Motor neuron (in vitro differentiated cells): ENCODE data around the gene FREM1. TPM values are rescaled to one million over a fixed set of nuclear protein-coding genes. Genes with fewer than 3 reads are reported as not detected.
A peak's percentile ranks its signal among the peaks of the same experiment; 100 is the strongest.

ENCODE experiments used
- ATAC-seq, 8 experiments: fragments of 200-7000 bp; cut with Tn5 transposase; replicated peaks in 6 of 8; 2 replicates each; pipeline ENCODE4 v1.8.0; 2021; ENCODE audit warnings: mild to moderate bottlenecking in 8 of 8, moderate library complexity in 8 of 8
- H3K27ac ChIP-seq, 2 donors: fragments of 250-450 bp; sonication (Bioruptor Pico); 2 replicates each; pipeline ENCODE4 v1.9.0; 2021; ENCODE audit warnings: antibody characterized with exemption in 2 of 2, mild to moderate bottlenecking in 2 of 2, moderate library complexity in 1 of 2
- H3K4me1 ChIP-seq, 2 donors: fragments of 250-450 bp; sonication (Bioruptor Pico); replicated peaks in 1 of 2; 2 replicates each; pipeline ENCODE4 v1.6.1; 2021; ENCODE audit warnings: antibody characterized with exemption in 2 of 2, mild to moderate bottlenecking in 2 of 2, moderate library complexity in 1 of 2
- H3K4me3 ChIP-seq, 5 donors: fragments of 250-450 bp; sonication (Bioruptor Pico); 2 replicates each; pipeline ENCODE4 v1.9.0; 2021; ENCODE audit warnings: antibody characterized with exemption in 5 of 5, mild to moderate bottlenecking in 5 of 5, moderate library complexity in 4 of 5
- WGBS, 10 experiments: fragments of 450-650 bp; shearing (Covaris generic); methylation state at CpG; one replicate each; pipeline ENCODE4 v1.0.0; 2022; 5-methylcytosine and 5-hydroxymethylcytosine counted together
- in situ Hi-C, 9 experiments: fragments of 400-800 bp; cut with MboI; loops; one replicate each; pipeline ENCODE4 v1.15.0; 2021; ENCODE audit warnings: low sequenced_read_pairs in 9 of 9, low pct_unique_long_range_greater_than_20kb in 2 of 9; ENCODE audit not compliant: unreplicated experiment in 9 of 9
- total RNA-seq, 8 experiments: library from RNA; unstranded; fragments of 300-600 nt; gene quantifications; 2 replicates each; pipeline versions ENCODE4 v1.2.3 to v1.2.4, GENCODE V29; 2022

FREM1 gene
- total RNA-seq, 8 experiments from 2014 or later: 0.42 to 55.6 (median 1.7) TPM

- Histone ChIP-seq H3K4me3 (no peak overlapping the region), H3K4me1 (no peaks in the 10 kb centered on the region), H3K27ac (no peak overlapping the region)
- 15 to 100% (median 82%) methylated on average over 1 to 4 of the region's 5 CpGs; no CpG with 5 or more reads in 1 of the 10 experiments for WGBS, 10 experiments
- in situ Hi-C loops: loop anchor here in 1 of 9 experiments (25.0 kb wide), 1 partner anchor 348 kb away; no protein-coding TSS in a partner anchor
- no peak for ATAC-seq
Measured at GRCh38 chr9:14788846-14789245, 121.4 kb downstream of the FREM1 start.

GRCh38 chr9:14783358-14783757 is 126.9 kb downstream of the FREM1 start:
- Histone ChIP-seq H3K4me3 (no peak overlapping the region), H3K27ac (no peak overlapping the region), H3K4me1 (no peaks in the 10 kb centered on the region)
- WGBS, 10 experiments: 25 to 100% (median 76%) methylated on average over 1 to 4 of the region's 4 CpGs; no CpG with 5 or more reads in 2 of the 10 experiments
- in situ Hi-C loops: loop anchor here in 1 of 9 experiments (25.0 kb wide), 1 partner anchor 354 kb away; no protein-coding TSS in a partner anchor
- no peak for ATAC-seq

GRCh38 chr9:14782286-14783051 is 127.8 kb downstream of the FREM1 start:
- in situ Hi-C loops: loop anchor here in 1 of 9 experiments (25.0 kb wide), 1 partner anchor 355 kb away; no protein-coding TSS in a partner anchor
- no peak for ATAC-seq
- WGBS, 10 experiments: 61 to 100% (median 89%) methylated on average over 1 to 8 of the region's 8 CpGs
- Histone ChIP-seq H3K4me3 (no peak overlapping the region), H3K4me1 (no peaks in the 10 kb centered on the region), H3K27ac (no peak overlapping the region)

GRCh38 chr9:14780693-14781092 is 129.5 kb downstream of the FREM1 start:
- WGBS, 10 experiments: 40 to 100% (median 90%) methylated on average over 2 to 4 of the region's 4 CpGs; no CpG with 5 or more reads in 2 of the 10 experiments
- no peak for ATAC-seq
- Histone ChIP-seq H3K4me1 (no peaks in the 10 kb centered on the region), H3K27ac (no peak overlapping the region), H3K4me3 (no peak overlapping the region)
- in situ Hi-C loops: loop anchor here in 1 of 9 experiments (25.0 kb wide), 1 partner anchor 357 kb away; no protein-coding TSS in a partner anchor

- WGBS, 10 experiments: 7 to 91% (median 76%) methylated on average over 1 to 5 of the region's 5 CpGs; no CpG with 5 or more reads in 1 of the 10 experiments
- in situ Hi-C loops: loop anchor here in 1 of 9 experiments (25.0 kb wide), 1 partner anchor 357 kb away; no protein-coding TSS in a partner anchor
- peak in 1 of 8 experiments; percentile 77 for ATAC-seq
- Histone ChIP-seq H3K4me1 (no peaks in the 10 kb centered on the region), H3K27ac (no peak overlapping the region), H3K4me3 (no peak overlapping the region)
Measured at GRCh38 chr9:14780251-14780650, 130.0 kb downstream of the FREM1 start.

GRCh38 chr9:14779566-14780022 is 130.6 kb downstream of the FREM1 start:
- Histone ChIP-seq H3K27ac (no peak overlapping the region), H3K4me3 (no peak overlapping the region), H3K4me1 (no peaks in the 10 kb centered on the region)
- peak in 5 of 8 experiments; percentile 64 to 96 (median 95) for ATAC-seq
- WGBS, 10 experiments: 67 to 100% (median 95%) methylated on average over 1 to 7 of the region's 11 CpGs; no CpG with 5 or more reads in 3 of the 10 experiments
- in situ Hi-C loops: loop anchor here in 2 of 9 experiments (10.0 to 25.0 kb wide), 2 partner anchors 175 to 358 kb away; no protein-coding TSS in a partner anchor

GRCh38 chr9:14778565-14778964 is 131.7 kb downstream of the FREM1 start:
- H3K27ac ChIP-seq: no peak overlapping the region
- in situ Hi-C loops: loop anchor here in 2 of 9 experiments (10.0 to 25.0 kb wide), 2 partner anchors 174 to 359 kb away; no protein-coding TSS in a partner anchor
- WGBS, 10 experiments: 40% methylated on average over 2 of the region's 6 CpGs; no CpG with 5 or more reads in 9 of the 10 experiments

GRCh38 chr9:14775917-14776316 is 134.3 kb downstream of the FREM1 start:
- ATAC-seq: no peak
- H3K4me1 ChIP-seq: no peaks in the 10 kb centered on the region
- in situ Hi-C loops: loop anchor here in 2 of 9 experiments (10.0 to 25.0 kb wide), 2 partner anchors 171 to 361 kb away; no protein-coding TSS in a partner anchor
- WGBS, 10 experiments: 81 to 100% (median 93%) methylated on average over 1 to 4 of the region's 7 CpGs; no CpG with 5 or more reads in 3 of the 10 experiments
- no peak overlapping the region for H3K4me3 ChIP-seq
- H3K27ac ChIP-seq: no peak overlapping the region

More at GRCh38 chr9:14778565-14778964, 131.7 kb downstream of the FREM1 start:
- ATAC-seq: no peak
- Histone ChIP-seq H3K4me3 (no peak overlapping the region), H3K4me1 (no peaks in the 10 kb centered on the region)

GRCh38 chr9:14770592-14770991 is 139.6 kb downstream of the FREM1 start:
- no peaks in the 10 kb centered on the region for H3K4me1 ChIP-seq
- 17 to 100% (median 66%) methylated on average over 1 to 7 of the region's 7 CpGs; no CpG with 5 or more reads in 3 of the 10 experiments for WGBS, 10 experiments

GRCh38 chr9:14769230-14769571 is 141.0 kb downstream of the FREM1 start:
- Histone ChIP-seq H3K4me1 (no peaks in the 10 kb centered on the region), H3K4me3 (no peak overlapping the region), H3K27ac (no peak overlapping the region)
- in situ Hi-C loops: loop anchor here in 4 of 9 experiments (25.0 kb wide), 2 partner anchors 157 to 307 kb away; no protein-coding TSS in a partner anchor
- 10 to 83% (median 36%) methylated on average over 1 to 3 of the region's 3 CpGs; no CpG with 5 or more reads in 1 of the 10 experiments for WGBS, 10 experiments
- ATAC-seq: peak in 4 of 8 experiments; percentile 33 to 80 (median 50)

More at GRCh38 chr9:14770592-14770991, 139.6 kb downstream of the FREM1 start:
- no peak for ATAC-seq
- H3K4me3 ChIP-seq: no peak overlapping the region
- in situ Hi-C loops: loop anchor here in 4 of 9 experiments (10.0 to 25.0 kb wide), 3 partner anchors 158 to 308 kb away; no protein-coding TSS in a partner anchor
- no peak overlapping the region for H3K27ac ChIP-seq

GRCh38 chr9:14768405-14769229 is 141.6 kb downstream of the FREM1 start:
- Histone ChIP-seq H3K4me3 (no peak overlapping the region), H3K4me1 (no peaks in the 10 kb centered on the region), H3K27ac (no peak overlapping the region)
- in situ Hi-C loops: loop anchor here in 4 of 9 experiments (25.0 kb wide), 2 partner anchors 156 to 306 kb away; no protein-coding TSS in a partner anchor
- peak in 5 of 8 experiments; percentile 12 to 52 (median 31) for ATAC-seq
- WGBS, 10 experiments: 3 to 53% (median 26%) methylated on average over 2 to 8 of the region's 8 CpGs

- ATAC-seq: no peak
Measured at GRCh38 chr9:14766299-14766698, 143.9 kb downstream of the FREM1 start.

More at GRCh38 chr9:14766299-14766698, 143.9 kb downstream of the FREM1 start:
- H3K4me1 ChIP-seq: no peaks in the 10 kb centered on the region
- in situ Hi-C loops: loop anchor here in 4 of 9 experiments (25.0 kb wide), 2 partner anchors 154 to 304 kb away; no protein-coding TSS in a partner anchor
- H3K27ac ChIP-seq: no peak overlapping the region
- 78 to 100% (median 93%) methylated on average over 1 to 5 of the region's 6 CpGs; no CpG with 5 or more reads in 5 of the 10 experiments for WGBS, 10 experiments
- no peak overlapping the region for H3K4me3 ChIP-seq
